H1 (cell line): ENCODE data around the gene VPS41. TPM values are rescaled to one million over a fixed set of nuclear protein-coding genes. Genes with fewer than 3 reads are reported as not detected.

Source experiments
- EP300 ChIP-seq, 2 experiments: IDR thresholded peaks; 1 replicate in 1 of 2; 2 replicates in 1 of 2; pipeline ENCODE4 v1.6.1; 2011 to 2012; ENCODE audit warnings: low read depth in 2 of 2, low read length in 2 of 2, mild to moderate bottlenecking in 2 of 2, borderline replicate concordance in 1 of 2, inconsistent platforms in 1 of 2, moderate library complexity in 1 of 2
- HDAC2 ChIP-seq, 2 experiments: fragments of 300-600 bp in 1 of 2; sonication (generic) in 1 of 2; IDR thresholded peaks; 2 replicates each; pipeline ENCODE4 v1.6.1; 2011 to 2012; ENCODE audit warnings: low read depth in 2 of 2, low read length in 2 of 2, mild to moderate bottlenecking in 2 of 2, moderate library complexity in 2 of 2, borderline replicate concordance in 1 of 2, inconsistent platforms in 1 of 2
- JUND ChIP-seq: IDR thresholded peaks from 2 replicates; pipeline ENCODE4 v1.6.1; 2011; ENCODE audit warnings: mild to moderate bottlenecking, improper control_type of control experiment, low read length
- NANOG ChIP-seq: IDR thresholded peaks from 2 replicates; pipeline ENCODE4 v1.6.1; 2011; ENCODE audit warnings: low read length, low read depth, mild to moderate bottlenecking, inconsistent platforms; ENCODE audit not compliant: insufficient read depth, poor library complexity, severe bottlenecking
- POLR2AphosphoS5 ChIP-seq: IDR thresholded peaks from 2 replicates; pipeline ENCODE4 v1.6.1; 2011; ENCODE audit warnings: low read depth, low read length
- SAP30 ChIP-seq: fragments of 300-600 bp; sonication (generic); IDR thresholded peaks from 2 replicates; pipeline ENCODE4 v1.7.1; 2012; ENCODE audit warnings: low read length, moderate library complexity, mild to moderate bottlenecking, inconsistent platforms; ENCODE audit not compliant: insufficient read depth, insufficient replicate concordance
- TAF1 ChIP-seq: IDR thresholded peaks from 2 replicates; pipeline ENCODE4 v1.6.1; 2011; ENCODE audit warnings: mild to moderate bottlenecking, low read depth, low read length
- polyA plus RNA-seq, 7 experiments: library from polyadenylated mRNA; depleted of rRNA in 3 of 7; stranded (reverse) in 5 of 7; unstranded in 2 of 7; fragments of >200 nt in 5 of 7; fragments of 200-250 nt in 2 of 7; gene quantifications; 1 replicate in 5 of 7; 2 replicates in 1 of 7; 4 replicates in 1 of 7; pipeline versions ENCODE4 v1.2.1 to v1.2.3, GENCODE V29; 2011 to 2013; ENCODE audit warnings: missing spikeins in 2 of 7, mixed read lengths in 2 of 7
- total RNA-seq: library from RNA; stranded (reverse); fragmentation: NEBNext Ultra II Directional; extraction: Animal tissue kit (Norgen Biotek cat#: 25700); gene quantifications from 2 replicates; pipeline ENCODE4 v1.2.1, GENCODE V29; 2021

VPS41 gene
- total and polyA plus RNA-seq, 2 of the 8 experiments (the other 6 are each of a cell fraction or from before 2014, with no cell fraction given): 10.7 to 63.3 TPM

DNA sequence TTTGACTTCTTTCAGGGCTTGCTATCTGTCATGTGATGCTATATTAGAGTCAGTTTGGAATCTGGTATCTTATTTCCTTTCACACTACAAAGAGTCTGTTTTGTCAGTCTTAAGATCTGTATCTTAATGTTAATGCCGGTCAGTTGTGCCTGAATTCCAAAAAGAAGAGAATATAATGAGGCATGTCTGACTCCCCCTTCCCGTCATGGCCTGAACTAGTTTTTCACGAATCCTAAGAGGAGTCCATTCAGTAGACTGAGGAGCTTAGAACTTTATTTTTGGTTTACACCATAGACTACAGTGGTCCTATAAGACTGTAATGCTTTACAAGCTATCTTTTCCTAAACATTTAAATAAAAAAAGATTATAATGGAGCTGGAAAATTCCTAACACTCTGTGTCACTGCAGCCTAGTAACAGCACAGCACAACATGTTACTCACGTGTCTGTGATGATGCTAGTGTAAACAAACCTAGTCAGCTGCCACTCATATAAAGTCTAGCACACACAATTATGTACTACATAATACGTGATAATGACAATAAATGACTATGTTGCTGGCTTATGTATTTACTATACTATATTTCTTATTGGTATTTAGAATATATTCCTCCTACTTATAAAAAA, 50.6 kb downstream of the VPS41 start (continued):
- TF ChIP-seq NANOG (no peak), SAP30 (no peak), POLR2AphosphoS5 (no peak), JUND (no peak), HDAC2 (IDR thresholded peaks at IDR 0.05; ENCODE audit: borderline replicate concordance in 1 of 2, low read depth in 2 of 2, low read length in 2 of 2) (no peak), EP300 (IDR thresholded peaks at IDR 0.05; ENCODE audit: borderline replicate concordance in 1 of 2, low read depth in 2 of 2, low read length in 2 of 2) (no peak), TAF1 (no peak)
